ENCODE data around the gene TRIM34.
"Not testable (repeated sequence)": the region's sequence is repeated elsewhere in the genome, so short reads cannot be mapped to it uniquely, and the experiment has no call there.

TRIM34 gene

DNA sequence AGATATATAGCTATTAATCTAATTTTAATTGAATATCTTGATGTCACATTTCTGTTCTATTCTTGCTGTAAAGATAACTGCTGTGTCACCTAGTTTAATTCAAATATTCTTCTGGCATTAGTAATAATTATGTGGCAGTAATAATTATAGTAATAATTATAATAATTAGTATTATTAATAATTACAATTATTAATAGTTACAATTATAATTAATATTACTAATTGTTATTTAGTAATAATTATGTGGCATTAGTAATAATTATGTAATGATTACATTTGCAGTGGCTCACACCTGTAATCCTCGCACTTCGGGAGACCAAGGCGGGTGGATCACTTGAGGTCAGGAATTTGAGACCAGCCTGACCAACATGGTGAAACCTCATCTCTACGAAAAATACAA lies 61.6 kb downstream of the TRIM34 start:
- no peak for DNase-seq

DNA sequence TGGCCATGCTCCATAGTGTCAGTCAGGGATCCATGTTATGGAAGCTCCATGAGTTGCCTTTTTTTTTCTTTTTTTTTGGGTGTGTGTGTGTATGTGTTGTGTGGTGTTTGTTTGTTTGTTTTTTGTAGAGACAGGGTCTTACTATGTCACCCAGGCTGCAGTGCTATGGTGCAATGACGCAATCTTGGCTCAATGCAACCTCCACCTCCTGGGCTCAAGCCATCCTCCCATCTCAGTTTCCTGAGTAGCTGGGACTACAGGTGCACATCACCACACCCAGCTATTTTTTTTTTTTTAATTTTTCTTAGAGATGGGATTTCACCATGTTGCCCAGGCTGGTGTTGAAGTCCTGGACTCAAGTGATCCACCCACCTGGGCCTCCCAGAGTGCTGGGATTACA lies 63.7 kb downstream of the TRIM34 start:
- no peak for DNase-seq

DNA sequence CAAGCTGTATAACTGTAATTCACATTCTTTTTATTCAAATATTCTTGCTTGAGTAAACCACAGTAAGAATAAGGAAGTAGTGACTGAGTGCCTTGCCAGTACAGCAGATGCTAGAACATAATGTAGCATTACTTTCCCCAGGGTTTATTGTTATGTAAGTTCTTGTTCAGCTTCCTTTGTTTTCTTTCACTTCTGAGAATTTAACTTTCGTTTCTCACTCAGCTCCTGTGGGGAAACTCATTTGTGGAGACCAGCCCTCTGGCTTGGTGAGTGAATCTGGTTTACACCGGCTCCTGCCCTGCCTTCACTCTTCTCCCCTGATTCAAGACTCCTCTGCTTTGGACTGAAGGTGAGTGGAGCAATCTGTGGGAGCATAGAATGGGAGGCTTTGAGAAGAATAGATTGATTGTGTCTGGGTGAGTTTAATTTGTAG lies 64.8 kb downstream of the TRIM34 start, which contains the start of gene TRIM22:
TSS of gene TRIM22 (plus strand) at position 240 of the 433 bp plus-strand sequence. CDS start 6,443 bp downstream, outside the sequence.
- DNase-seq = peak; percentile 40

DNA sequence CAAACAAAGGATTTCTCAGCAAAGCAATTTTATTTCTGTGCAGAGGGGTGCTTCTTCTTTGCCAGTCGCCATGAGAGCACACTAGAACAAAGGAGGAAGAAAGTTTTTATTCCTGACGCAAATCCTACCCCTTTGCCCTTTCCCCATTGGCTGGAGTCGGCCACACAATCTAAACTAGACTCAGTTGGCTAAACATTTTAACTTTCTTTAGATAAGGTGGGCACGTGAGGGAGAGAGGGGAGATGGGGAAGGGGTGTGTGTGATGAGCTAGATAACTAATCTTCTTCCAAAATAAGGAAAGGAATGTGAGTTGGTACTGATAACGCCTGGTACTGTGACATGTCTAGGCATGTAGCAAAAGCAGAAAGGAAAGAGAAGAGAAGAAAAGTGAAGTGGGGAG lies 65.4 kb downstream of the TRIM34 start:
- no peak for DNase-seq

DNA sequence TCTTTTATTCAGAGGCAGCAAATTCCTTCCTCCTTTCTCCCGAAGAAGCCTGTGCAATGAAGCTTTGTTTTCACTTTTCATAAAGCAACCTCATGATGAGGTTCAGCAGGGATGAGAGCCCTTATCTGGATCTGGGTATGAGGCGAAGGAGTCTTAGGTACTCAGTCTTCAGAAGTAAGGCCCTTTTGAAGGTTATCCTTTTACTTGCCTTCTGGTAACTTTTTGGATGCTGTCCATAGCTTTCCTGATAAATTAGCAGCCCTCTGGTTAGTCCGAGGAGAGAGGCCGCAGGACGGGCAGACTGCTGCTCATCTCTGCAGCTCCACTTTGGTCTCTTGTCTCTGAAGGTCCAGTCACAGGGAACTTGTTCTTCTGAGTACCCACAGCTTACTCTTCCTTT lies 65.9 kb downstream of the TRIM34 start:
- no peak for DNase-seq

DNA sequence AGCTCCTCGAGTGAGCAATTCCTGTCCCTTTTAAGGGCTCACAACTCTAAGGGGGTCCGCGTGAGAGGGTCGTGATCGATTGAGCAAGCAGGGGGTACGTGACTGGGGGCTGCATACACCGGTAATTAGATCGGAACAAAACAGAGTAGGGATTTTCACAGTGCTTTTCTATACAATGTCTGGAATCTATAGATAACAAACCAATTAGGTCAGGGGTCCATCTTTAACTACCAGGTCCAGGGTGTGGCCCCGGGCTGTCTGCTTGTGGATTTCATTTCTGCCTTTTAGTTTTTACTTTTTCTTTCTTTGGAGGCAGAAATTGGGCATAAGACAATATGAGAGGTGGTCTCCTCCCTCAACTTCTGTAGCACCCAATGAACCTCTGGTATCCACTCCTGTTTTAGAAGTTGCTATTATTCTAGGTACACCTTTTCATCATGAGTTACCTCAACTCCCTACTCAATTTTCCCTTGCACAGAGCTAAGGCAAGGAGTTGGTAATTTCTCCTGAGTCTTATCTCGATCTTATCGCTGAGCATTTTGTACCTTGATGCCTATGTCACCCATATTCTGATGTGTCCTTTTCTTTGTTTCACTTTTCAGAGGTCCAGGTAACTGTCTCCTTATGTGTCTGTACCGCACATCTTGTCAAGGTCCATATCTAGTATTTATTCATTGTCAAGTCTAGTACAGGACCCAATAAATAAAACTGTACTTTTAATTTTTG lies 66.6 kb downstream of the TRIM34 start:
- not testable (repeated sequence) for DNase-seq

DNA sequence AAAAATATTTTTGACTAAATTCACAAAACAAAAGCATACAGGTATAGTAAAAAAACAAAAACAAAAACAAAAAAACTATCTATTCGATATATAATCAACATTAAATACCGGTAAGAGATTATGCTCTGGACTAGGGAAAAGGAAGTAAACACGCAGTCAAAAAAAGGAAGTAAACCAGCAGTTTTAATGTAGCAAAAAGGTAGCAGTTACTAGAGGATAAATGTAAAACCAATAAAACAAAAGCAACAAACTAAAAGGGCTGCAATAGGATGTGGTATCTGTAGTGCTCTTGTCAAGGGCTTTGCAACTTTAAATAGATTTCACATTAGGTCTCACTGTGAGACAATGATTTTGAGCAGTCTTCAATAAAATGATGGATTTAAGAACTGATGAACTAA lies 67.2 kb downstream of the TRIM34 start:
- no peak for DNase-seq

Data from GF-D8 (cell line).